HEK293 (cell line): ENCODE measurements around the gene SLC29A3.

Experiments
- SALL2 ChIP-seq: fragments of 450-650 bp; formaldehyde crosslinking; IDR thresholded peaks from 2 replicates; pipeline ENCODE4 v1.5.0; 2017; ENCODE audit warnings: missing biosample characterization, mild to moderate bottlenecking, missing genetic modification characterization, borderline replicate concordance
- ZEB2 ChIP-seq: fragments of 450-650 bp; formaldehyde crosslinking; IDR thresholded peaks from 2 replicates; pipeline ENCODE4 v1.5.1; 2016; ENCODE audit warnings: missing biosample characterization, missing genetic modification characterization
- ZNF274 ChIP-seq, 2 experiments: fragments of 200-500 bp in 1 of 2; fragments of 450-650 bp in 1 of 2; sonication (Bioruptor generic) in 1 of 2; formaldehyde crosslinking in 1 of 2; IDR thresholded peaks; 2 replicates each; pipeline versions ENCODE4 v1.5.1 to v1.6.1; 2014 to 2016; ENCODE audit warnings: borderline replicate concordance in 1 of 2, inconsistent platforms in 1 of 2, low read length in 1 of 2, missing biosample characterization in 1 of 2, missing genetic modification characterization in 1 of 2
- ZNF837 ChIP-seq: fragments of 450-650 bp; formaldehyde crosslinking; IDR thresholded peaks from 2 replicates; pipeline ENCODE4 v1.5.1; 2016; ENCODE audit warnings: missing biosample characterization, missing genetic modification characterization
- TF ChIP-seq, protein P1 (sequence below): fragments of 450-650 bp; formaldehyde crosslinking; IDR thresholded peaks from 2 replicates; pipeline ENCODE4 v1.5.1; 2017; ENCODE audit warnings: missing biosample characterization, missing genetic modification characterization
- TF ChIP-seq, protein P2 (sequence below): fragments of 450-650 bp; formaldehyde crosslinking; IDR thresholded peaks from 2 replicates; pipeline ENCODE4 v1.5.1; 2016; ENCODE audit warnings: missing biosample characterization, missing genetic modification characterization
- TF ChIP-seq, protein P3 (sequence below): fragments of 450-650 bp; formaldehyde crosslinking; IDR thresholded peaks from 2 replicates; pipeline ENCODE4 v1.5.1; 2016; ENCODE audit warnings: missing biosample characterization, missing genetic modification characterization

DNA sequence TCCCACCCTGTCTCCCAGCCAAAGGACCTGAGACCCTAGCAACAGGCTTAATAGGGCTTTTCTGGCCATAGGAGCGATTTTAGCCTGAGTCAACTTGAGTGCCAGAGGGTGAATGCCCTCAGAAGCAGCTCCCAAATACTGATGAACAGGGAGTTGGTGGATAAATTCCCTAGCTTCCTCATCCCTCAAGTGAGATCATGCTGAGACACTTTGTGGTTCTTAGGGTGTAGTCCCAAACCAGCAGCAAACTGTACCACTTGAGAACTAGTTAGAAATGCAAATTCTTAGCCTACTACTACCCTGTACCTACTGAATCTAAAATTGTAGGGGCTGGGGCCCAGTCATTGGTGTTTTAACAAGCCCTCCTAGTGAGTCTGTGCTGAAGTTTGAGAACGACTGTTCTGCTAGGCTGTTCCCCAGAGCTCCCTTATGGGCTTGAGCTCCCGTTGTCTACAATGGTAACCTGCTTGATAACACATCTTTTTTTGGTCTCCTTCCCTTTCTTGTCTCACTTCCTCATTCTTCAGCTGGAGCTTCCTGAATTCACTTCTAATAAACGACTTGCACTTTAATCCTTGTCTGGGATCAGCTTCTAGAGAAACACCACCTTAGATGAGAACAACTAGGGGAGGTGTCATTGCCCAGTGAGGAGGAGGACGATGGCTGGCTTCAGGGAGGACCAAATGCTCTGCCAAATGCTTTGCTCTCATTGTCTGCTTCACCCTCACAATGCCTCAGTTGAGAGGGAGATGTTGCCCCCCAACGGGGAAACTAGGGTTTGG is 59.5 kb downstream of the SLC29A3 start:
- TF ChIP-seq, protein P1, sequence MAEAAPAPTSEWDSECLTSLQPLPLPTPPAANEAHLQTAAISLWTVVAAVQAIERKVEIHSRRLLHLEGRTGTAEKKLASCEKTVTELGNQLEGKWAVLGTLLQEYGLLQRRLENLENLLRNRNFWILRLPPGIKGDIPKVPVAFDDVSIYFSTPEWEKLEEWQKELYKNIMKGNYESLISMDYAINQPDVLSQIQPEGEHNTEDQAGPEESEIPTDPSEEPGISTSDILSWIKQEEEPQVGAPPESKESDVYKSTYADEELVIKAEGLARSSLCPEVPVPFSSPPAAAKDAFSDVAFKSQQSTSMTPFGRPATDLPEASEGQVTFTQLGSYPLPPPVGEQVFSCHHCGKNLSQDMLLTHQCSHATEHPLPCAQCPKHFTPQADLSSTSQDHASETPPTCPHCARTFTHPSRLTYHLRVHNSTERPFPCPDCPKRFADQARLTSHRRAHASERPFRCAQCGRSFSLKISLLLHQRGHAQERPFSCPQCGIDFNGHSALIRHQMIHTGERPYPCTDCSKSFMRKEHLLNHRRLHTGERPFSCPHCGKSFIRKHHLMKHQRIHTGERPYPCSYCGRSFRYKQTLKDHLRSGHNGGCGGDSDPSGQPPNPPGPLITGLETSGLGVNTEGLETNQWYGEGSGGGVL (tag by site-specific recombination), result no peak
- TF ChIP-seq SALL2 (tag by site-specific recombination) (no peak), ZEB2 (no peak), ZNF837 (tag by site-specific recombination) (no peak), ZNF274 (IDR thresholded peaks at IDR 0.05; ENCODE audit: low read length) (no peak), ZNF274 (tag by site-specific recombination; IDR thresholded peaks at IDR 0.05; ENCODE audit: borderline replicate concordance) (no peak)
- TF ChIP-seq, protein P2, sequence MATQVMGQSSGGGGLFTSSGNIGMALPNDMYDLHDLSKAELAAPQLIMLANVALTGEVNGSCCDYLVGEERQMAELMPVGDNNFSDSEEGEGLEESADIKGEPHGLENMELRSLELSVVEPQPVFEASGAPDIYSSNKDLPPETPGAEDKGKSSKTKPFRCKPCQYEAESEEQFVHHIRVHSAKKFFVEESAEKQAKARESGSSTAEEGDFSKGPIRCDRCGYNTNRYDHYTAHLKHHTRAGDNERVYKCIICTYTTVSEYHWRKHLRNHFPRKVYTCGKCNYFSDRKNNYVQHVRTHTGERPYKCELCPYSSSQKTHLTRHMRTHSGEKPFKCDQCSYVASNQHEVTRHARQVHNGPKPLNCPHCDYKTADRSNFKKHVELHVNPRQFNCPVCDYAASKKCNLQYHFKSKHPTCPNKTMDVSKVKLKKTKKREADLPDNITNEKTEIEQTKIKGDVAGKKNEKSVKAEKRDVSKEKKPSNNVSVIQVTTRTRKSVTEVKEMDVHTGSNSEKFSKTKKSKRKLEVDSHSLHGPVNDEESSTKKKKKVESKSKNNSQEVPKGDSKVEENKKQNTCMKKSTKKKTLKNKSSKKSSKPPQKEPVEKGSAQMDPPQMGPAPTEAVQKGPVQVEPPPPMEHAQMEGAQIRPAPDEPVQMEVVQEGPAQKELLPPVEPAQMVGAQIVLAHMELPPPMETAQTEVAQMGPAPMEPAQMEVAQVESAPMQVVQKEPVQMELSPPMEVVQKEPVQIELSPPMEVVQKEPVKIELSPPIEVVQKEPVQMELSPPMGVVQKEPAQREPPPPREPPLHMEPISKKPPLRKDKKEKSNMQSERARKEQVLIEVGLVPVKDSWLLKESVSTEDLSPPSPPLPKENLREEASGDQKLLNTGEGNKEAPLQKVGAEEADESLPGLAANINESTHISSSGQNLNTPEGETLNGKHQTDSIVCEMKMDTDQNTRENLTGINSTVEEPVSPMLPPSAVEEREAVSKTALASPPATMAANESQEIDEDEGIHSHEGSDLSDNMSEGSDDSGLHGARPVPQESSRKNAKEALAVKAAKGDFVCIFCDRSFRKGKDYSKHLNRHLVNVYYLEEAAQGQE (tag by site-specific recombination), result no peak
- TF ChIP-seq, protein P3, sequence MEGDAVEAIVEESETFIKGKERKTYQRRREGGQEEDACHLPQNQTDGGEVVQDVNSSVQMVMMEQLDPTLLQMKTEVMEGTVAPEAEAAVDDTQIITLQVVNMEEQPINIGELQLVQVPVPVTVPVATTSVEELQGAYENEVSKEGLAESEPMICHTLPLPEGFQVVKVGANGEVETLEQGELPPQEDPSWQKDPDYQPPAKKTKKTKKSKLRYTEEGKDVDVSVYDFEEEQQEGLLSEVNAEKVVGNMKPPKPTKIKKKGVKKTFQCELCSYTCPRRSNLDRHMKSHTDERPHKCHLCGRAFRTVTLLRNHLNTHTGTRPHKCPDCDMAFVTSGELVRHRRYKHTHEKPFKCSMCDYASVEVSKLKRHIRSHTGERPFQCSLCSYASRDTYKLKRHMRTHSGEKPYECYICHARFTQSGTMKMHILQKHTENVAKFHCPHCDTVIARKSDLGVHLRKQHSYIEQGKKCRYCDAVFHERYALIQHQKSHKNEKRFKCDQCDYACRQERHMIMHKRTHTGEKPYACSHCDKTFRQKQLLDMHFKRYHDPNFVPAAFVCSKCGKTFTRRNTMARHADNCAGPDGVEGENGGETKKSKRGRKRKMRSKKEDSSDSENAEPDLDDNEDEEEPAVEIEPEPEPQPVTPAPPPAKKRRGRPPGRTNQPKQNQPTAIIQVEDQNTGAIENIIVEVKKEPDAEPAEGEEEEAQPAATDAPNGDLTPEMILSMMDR (tag by site-specific recombination), result no peak
